ENCODE data around the gene MMP20. TPM values are rescaled to one million over a fixed set of nuclear protein-coding genes. Genes with fewer than 3 reads are reported as not detected.
A peak's percentile ranks its signal among the peaks of the same experiment; 100 is the strongest.

The MMP20 gene
- total RNA-seq, 2 experiments from 2014 or later = not detected

DNA sequence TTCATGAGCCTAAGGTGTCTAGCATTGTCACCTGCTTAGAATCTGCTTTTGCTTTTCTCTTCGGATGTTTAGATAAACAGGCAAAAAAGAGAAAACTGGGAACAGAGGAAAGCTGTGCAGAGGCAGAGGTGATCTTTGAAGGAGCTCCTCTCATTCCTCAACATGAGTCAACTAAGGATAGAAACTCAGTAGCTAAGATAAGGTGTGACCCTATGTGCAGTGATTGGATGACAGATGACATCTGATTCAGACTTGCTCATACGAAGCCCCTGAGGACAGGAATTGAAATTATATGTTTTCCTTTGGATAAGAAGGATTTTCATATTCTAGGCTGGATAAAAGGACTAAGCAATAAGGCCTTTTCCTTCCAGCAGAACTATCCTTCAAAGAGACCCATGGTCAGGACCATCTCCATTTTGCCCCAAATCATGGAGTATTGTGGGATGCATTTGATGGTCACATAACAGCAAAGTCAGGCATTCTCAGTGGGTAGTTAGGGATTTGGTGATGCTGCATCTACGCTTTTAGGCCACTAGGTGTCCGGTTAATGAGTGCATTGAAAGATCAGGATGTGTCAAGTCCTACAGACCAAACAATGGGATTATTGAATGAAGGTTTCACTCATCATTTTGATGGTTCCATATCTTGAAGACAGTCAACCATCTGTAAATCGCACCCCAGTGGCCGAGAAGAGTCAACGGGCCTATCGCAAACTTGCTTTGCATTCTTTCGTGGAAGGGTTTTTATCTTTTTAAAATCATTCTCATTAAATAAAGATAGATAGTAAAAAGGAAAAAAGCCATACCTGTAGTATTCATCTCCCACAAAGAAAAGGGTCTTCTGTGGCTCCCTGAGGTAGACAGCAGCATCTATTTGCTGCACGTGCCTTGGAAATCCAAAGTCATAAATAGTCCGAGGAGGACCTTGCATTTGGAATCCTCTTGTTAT is 32.2 kb downstream of the MMP20 start:
- Mint-ChIP-seq H3K36me3 (ENCODE audit: low read depth) (no peaks in the 10 kb centered on the region), H3K4me3 (no peak overlapping the region), H3K9me3 (no peaks in the 10 kb centered on the region), H3K27ac (no peak overlapping the region), H3K27me3 (no peaks in the 10 kb centered on the region), H3K4me1 (ENCODE audit: low read depth) (peaks cover 9% of the 10 kb centered on the region)
- ATAC-seq = peak; percentile 27
- TF ChIP-seq CTCF (IDR thresholded peaks at IDR 0.05) = peak; percentile 35
- POLR2A ChIA-PET = interaction anchor here (1.3 kb wide), 1 partner anchor 44 kb away, joined by 3 read pairs; no protein-coding TSS in a partner anchor
- no peak for DNase-seq
- CTCF ChIA-PET = interaction anchor here (0.8 to 1.7 kb wide), 8 partner anchors 11 to 251 kb away, joined by 3 to 8 read pairs (median 3); no protein-coding TSS in a partner anchor
- intact Hi-C loops (cut with micrococcal nuclease) = no loop called here

DNA sequence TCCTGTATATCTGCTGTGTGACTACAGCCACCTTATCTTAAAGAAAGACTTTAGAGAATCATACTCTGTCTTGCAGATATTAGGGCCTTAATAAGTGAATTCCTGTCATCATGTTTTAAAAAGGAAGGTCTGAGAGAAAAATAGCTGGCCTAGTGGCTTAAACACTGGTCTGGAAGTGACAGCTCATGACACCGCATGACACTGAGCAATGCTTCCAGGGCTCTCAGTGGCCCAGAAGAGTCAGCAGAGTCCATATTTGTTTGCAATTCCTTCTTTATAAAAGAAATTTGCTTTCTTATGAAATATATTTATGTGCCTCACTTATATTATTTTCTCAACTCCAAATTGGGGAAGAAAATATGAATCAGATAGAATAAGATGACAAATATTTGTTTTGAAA is 33.0 kb downstream of the MMP20 start:
- no peaks in the 10 kb centered on the region for H3K27me3 Mint-ChIP-seq
- ChIA-PET POLR2A (interaction anchor here (1.3 kb wide), 1 partner anchor 43 kb away, joined by 3 read pairs; no protein-coding TSS in a partner anchor), CTCF (interaction anchor here (0.8 to 1.7 kb wide), 8 partner anchors 11 to 250 kb away, joined by 3 to 8 read pairs (median 3); no protein-coding TSS in a partner anchor)
- H3K27ac Mint-ChIP-seq = no peak overlapping the region
- H3K36me3 Mint-ChIP-seq (ENCODE audit: low read depth) = no peaks in the 10 kb centered on the region
- no peak overlapping the region for H3K4me3 Mint-ChIP-seq
- no peak for DNase-seq
- H3K4me1 Mint-ChIP-seq (ENCODE audit: low read depth) = peaks cover 9% of the 10 kb centered on the region
- ATAC-seq = no peak
- H3K9me3 Mint-ChIP-seq = no peaks in the 10 kb centered on the region
- intact Hi-C loops (cut with micrococcal nuclease) = no loop called here
- no peak for TF ChIP-seq CTCF (IDR thresholded peaks at IDR 0.05)

DNA sequence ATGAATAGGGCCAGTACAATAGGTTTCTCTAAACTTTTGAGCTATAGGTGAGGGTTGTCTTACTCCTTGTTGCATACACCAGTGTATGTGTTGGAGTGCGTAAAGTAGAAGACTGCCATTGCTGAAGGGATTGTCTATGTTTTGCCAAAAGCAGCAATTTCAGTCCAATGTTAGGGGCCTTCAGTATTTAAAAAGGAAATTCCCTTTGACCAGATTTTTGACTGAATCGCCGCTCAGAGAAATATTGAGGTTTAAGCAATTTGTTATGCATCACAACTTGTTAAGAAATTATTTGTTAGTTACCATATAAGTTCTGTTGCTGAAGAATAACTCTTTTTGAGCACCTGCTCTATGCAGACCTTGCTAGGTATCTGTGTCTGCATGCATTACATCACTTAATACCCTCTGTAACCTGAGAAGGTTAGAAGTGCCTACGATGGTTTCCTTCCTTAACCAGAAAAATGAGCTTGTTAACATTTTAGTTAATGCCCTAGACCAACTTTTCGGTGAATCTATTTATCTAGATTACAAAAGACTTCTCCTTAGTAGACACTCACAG is 33.9 kb downstream of the MMP20 start:
- no peaks in the 10 kb centered on the region for H3K9me3 Mint-ChIP-seq
- no peak overlapping the region for H3K27ac Mint-ChIP-seq
- ATAC-seq (no peak), DNase-seq (no peak)
- peaks cover 9% of the 10 kb centered on the region for H3K4me1 Mint-ChIP-seq (ENCODE audit: low read depth)
- CTCF ChIA-PET = interaction anchor here (1.5 to 1.7 kb wide), 3 partner anchors 13 to 28 kb away, joined by 3 to 8 read pairs (median 4); no protein-coding TSS in a partner anchor
- intact Hi-C loops (cut with micrococcal nuclease) = no loop called here
- H3K36me3 Mint-ChIP-seq (ENCODE audit: low read depth) = no peaks in the 10 kb centered on the region
- POLR2A ChIA-PET = interaction anchor here (1.3 kb wide), 1 partner anchor 42 kb away, joined by 3 read pairs; no protein-coding TSS in a partner anchor
- no peak for TF ChIP-seq CTCF (IDR thresholded peaks at IDR 0.05)
- H3K4me3 Mint-ChIP-seq = no peak overlapping the region
- no peaks in the 10 kb centered on the region for H3K27me3 Mint-ChIP-seq

- Mint-ChIP-seq H3K27me3 (no peaks in the 10 kb centered on the region), H3K4me1 (ENCODE audit: low read depth) (peaks cover 9% of the 10 kb centered on the region), H3K4me3 (no peak overlapping the region), H3K9me3 (no peaks in the 10 kb centered on the region), H3K27ac (no peak overlapping the region), H3K36me3 (ENCODE audit: low read depth) (no peaks in the 10 kb centered on the region)
- intact Hi-C loops (cut with micrococcal nuclease) = no loop called here
- CTCF ChIA-PET = no interaction called here
- TF ChIP-seq CTCF (IDR thresholded peaks at IDR 0.05) = no peak
- POLR2A ChIA-PET = no interaction called here
- no peak for DNase-seq
- ATAC-seq = no peak
These were observed 34.7 kb downstream of the MMP20 start for GRCh38 chr11:102590276-102591049.
